ENCODE results near the gene DSCAML1. TPM values are rescaled to one million over a fixed set of nuclear protein-coding genes. Genes with fewer than 3 reads are reported as not detected.

The DSCAML1 gene
- total and polyA plus RNA-seq, 9 of the 15 experiments (the other 6 are each of a cell fraction or from before 2014, with no cell fraction given): not detected

- Histone ChIP-seq H4K20me1 (replicated peaks; ENCODE audit: control insufficient read depth, insufficient read depth, low read length) (peaks cover 12% of the 10 kb centered on the region), H2AFZ (ENCODE audit: low read depth, low read length) (no peak overlapping the region), H3K9me3 (replicated peaks; ENCODE audit: control insufficient read depth, insufficient read depth, low read depth, low read length) (no peaks in the 10 kb centered on the region), H3K79me2 (ENCODE audit: control insufficient read depth, insufficient read depth, low read length) (no peaks in the 10 kb centered on the region), H3K4me3 (no peak overlapping the region), H3K4me1 (replicated peaks in 1 of 2; ENCODE audit: control insufficient read depth in 2 of 2, insufficient read depth in 2 of 2, low read length in 2 of 2) (no peaks in the 10 kb centered on the region), H3K27me3 (ENCODE audit: control insufficient read depth in 2 of 2, insufficient read depth in 2 of 2, low read length in 2 of 2) (peaks cover 10 to 76% of the 10 kb centered on the region in 2 experiments; a peak in 3 of 5 replicates), H3K9me1 (ENCODE audit: control insufficient read depth, insufficient read depth, low read length) (no peaks in the 10 kb centered on the region), H3K4me2 (ENCODE audit: insufficient read depth, low read length) (no peak overlapping the region), H3K27ac (ENCODE audit: extremely low read depth, low read depth, low read length) (no peak overlapping the region), H3K36me3 (ENCODE audit: control insufficient read depth, insufficient read depth, low read length) (no peaks in the 10 kb centered on the region), H3K9ac (ENCODE audit: insufficient read depth in 1 of 2, low read depth in 2 of 2, low read length in 2 of 2) (no peak overlapping the region)
- FAIRE-seq (no peak), ATAC-seq (no peak), DNase-seq (ENCODE audit: extremely low read depth in 1 of 4, low spot score in 3 of 4) (no peak)
- in situ Hi-C loops (cut with MboI) (no loop called here), intact Hi-C loops (cut with micrococcal nuclease) (no loop called here)
- POLR2A ChIA-PET: no interaction called here
- no TSS peak for BruUV-seq (replicated peaks)
- no peak for TF ChIP-seq TFAP4 (CRISPR knock-in tag; IDR thresholded peaks at IDR 0.05; ENCODE audit: borderline replicate concordance)
- CTCF ChIA-PET (ENCODE audit: low intra/inter-chr PET ratio): no interaction called here
- WGBS (ENCODE audit: insufficient coverage, low coverage, missing lambda C conversion rate): 0% methylated on average over 5 of the region's 5 CpGs
Observed at GRCh38 chr11:117603932-117604331, 193.1 kb downstream of the DSCAML1 start.

- Histone ChIP-seq H3K4me1 (replicated peaks in 1 of 2; ENCODE audit: control insufficient read depth in 2 of 2, insufficient read depth in 2 of 2, low read length in 2 of 2) (no peaks in the 10 kb centered on the region), H3K27ac (ENCODE audit: extremely low read depth, low read depth, low read length) (no peak overlapping the region), H3K79me2 (ENCODE audit: control insufficient read depth, insufficient read depth, low read length) (no peaks in the 10 kb centered on the region), H3K27me3 (ENCODE audit: control insufficient read depth in 2 of 2, insufficient read depth in 2 of 2, low read length in 2 of 2) (peaks cover 9 to 69% of the 10 kb centered on the region in 2 experiments; a peak in 3 of 5 replicates), H4K20me1 (replicated peaks; ENCODE audit: control insufficient read depth, insufficient read depth, low read length) (peaks cover 12% of the 10 kb centered on the region; the same call in 1 of the 2 replicates), H2AFZ (ENCODE audit: low read depth, low read length) (no peak overlapping the region), H3K9me3 (replicated peaks; ENCODE audit: control insufficient read depth, insufficient read depth, low read depth, low read length) (no peaks in the 10 kb centered on the region), H3K4me2 (ENCODE audit: insufficient read depth, low read length) (no peak overlapping the region), H3K4me3 (no peak overlapping the region), H3K9ac (ENCODE audit: insufficient read depth in 1 of 2, low read depth in 2 of 2, low read length in 2 of 2) (no peak overlapping the region), H3K36me3 (ENCODE audit: control insufficient read depth, insufficient read depth, low read length) (no peaks in the 10 kb centered on the region), H3K9me1 (ENCODE audit: control insufficient read depth, insufficient read depth, low read length) (no peaks in the 10 kb centered on the region)
- intact Hi-C loops (cut with micrococcal nuclease) (no loop called here), in situ Hi-C loops (cut with MboI) (no loop called here)
- no TSS peak for BruUV-seq (replicated peaks)
- 0% methylated on average over 9 of the region's 9 CpGs for WGBS (ENCODE audit: insufficient coverage, low coverage, missing lambda C conversion rate)
- CTCF ChIA-PET (ENCODE audit: low intra/inter-chr PET ratio): no interaction called here
- no peak for TF ChIP-seq ZNF57 (CRISPR knock-in tag; IDR thresholded peaks at IDR 0.05)
- TF ChIP-seq BRF1 (IDR thresholded peaks at IDR 0.05; ENCODE audit: borderline replicate concordance, extremely low read depth, insufficient read length): no peak
- TF ChIP-seq ETV6 (IDR thresholded peaks at IDR 0.05; ENCODE audit: borderline replicate concordance in 1 of 2, low read depth in 2 of 2, low read length in 1 of 2): no peak
- no peak for TF ChIP-seq ETV6 (CRISPR knock-in tag; IDR thresholded peaks at IDR 0.05; ENCODE audit: borderline replicate concordance)
- TF ChIP-seq SMAD3 (CRISPR knock-in tag; conservative IDR thresholded peaks at IDR 0.05): no peak
- no peak for TF ChIP-seq ZNF263 (CRISPR knock-in tag; IDR thresholded peaks at IDR 0.05; ENCODE audit: borderline replicate concordance)
- no peak for TF ChIP-seq HINFP (tag; conservative IDR thresholded peaks at IDR 0.05; ENCODE audit: low read depth)
- TF ChIP-seq HLTF (IDR thresholded peaks at IDR 0.05): no peak
- TF ChIP-seq ZNF239 (CRISPR knock-in tag; IDR thresholded peaks at IDR 0.05): no peak
- ATAC-seq: no peak
- no peak for FAIRE-seq
- POLR2A ChIA-PET: interaction anchor here (0.7 to 1.1 kb wide), 2 partner anchors 15 to 254 kb away, joined by 3 to 5 read pairs; no protein-coding TSS in a partner anchor
- no peak for DNase-seq (ENCODE audit: extremely low read depth in 1 of 4, low spot score in 3 of 4)
Observed at GRCh38 chr11:117601006-117601708, 195.9 kb downstream of the DSCAML1 start.

All from K562 (cell line).